NCI-H128 (cell line): Measurements from ENCODE around the gene SAA2.
"Not testable (repeated sequence)": the region's sequence is repeated elsewhere in the genome, so short reads cannot be mapped to it uniquely, and the experiment has no call there.

ENCODE experiments used
- DNase-seq: peaks from one replicate; lab custom pipeline; 2025; ENCODE audit not compliant: unreplicated experiment; lab: John Stamatoyannopoulos, UW

Gene SAA2

GRCh38 chr11:18197738-18198137 is 50.7 kb downstream of the SAA2 start:
- DNase-seq = not testable (repeated sequence)

DNA sequence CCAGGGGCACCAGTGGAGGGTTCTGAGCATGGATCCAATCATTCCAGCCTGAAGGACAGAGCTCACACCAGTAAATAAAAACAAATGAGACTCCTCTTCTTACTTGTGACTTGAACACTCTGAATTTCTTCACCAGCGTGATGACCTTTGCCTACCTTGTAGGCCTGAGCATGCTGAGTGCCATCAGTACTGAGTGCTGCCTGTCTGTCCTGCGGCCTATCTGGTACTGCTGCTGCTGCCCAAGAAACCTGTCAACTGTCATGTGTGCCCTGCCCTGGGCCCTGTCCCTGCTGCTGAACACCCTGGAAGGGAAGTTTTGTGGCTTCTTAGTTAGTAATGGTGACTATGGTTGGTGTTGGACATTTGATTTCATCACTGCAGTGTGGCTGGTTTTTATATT is 51.9 kb downstream of the SAA2 start:
- DNase-seq = no peak
